ENCODE results near the gene TNFRSF4. TPM values are rescaled to one million over a fixed set of nuclear protein-coding genes. Genes with fewer than 3 reads are reported as not detected.
A peak's percentile ranks its signal among the peaks of the same experiment; 100 is the strongest.

TNFRSF4 gene
- total RNA-seq, 1 donor from 2014 or later, result not detected

DNA sequence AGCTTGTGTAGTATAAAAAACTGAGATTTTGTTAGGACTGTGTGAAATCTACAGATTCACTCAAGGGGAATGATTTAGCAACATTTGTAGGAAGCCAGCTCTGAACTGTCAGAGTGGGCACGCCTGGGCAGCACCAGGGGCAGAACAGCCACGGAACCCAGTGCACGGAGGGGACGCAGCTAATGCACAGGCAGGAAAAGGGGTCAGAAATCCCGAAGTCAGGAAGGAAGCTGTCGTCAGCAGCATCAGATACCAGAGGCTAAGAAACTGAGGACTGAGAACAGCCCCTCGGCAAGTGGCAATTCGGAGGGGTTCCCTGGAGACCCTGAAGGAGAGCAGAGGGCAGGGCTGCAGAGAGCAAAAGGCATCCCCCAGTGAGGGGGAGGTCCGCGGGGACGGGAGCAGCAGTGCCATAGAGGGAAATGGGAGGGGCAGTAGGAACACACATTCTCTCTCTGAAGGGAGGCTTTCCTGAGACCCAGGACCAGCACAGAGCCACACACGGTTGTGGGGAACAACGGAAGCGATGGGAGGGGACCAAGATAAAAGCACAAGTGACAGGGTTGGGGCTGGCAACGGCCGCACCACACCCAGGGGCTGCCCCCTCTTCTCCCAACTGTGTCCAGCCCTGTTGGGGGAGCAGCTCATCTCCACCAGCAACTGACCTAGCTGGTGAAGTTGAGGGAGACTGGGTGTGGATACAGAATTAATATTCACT is 47.0 kb upstream of the TNFRSF4 start:
- TF ChIP-seq EZH2 (IDR thresholded peaks at IDR 0.05) (no peak), EZH2phosphoT487 (IDR thresholded peaks at IDR 0.05) (no peak), CTCF (IDR thresholded peaks at IDR 0.05) (no peak)
- no peaks in the 10 kb centered on the region for H3K27me3 ChIP-seq
- no peak overlapping the region for H3K27ac ChIP-seq
- Mint-ChIP-seq H3K9me3 (no peaks in the 10 kb centered on the region), H3K4me3 (no peak overlapping the region), H3K4me1 (peaks cover 3% of the 10 kb centered on the region), H3K36me3 (peaks cover 31% of the 10 kb centered on the region), H3K27me3 (ENCODE audit: insufficient read depth, low read depth) (peaks cover 3% of the 10 kb centered on the region), H3K27ac (no peak overlapping the region)
- H3K4me1 ChIP-seq, result no peaks in the 10 kb centered on the region
- no peak overlapping the region for H3K9ac ChIP-seq
- no peak for DNase-seq (ENCODE audit: low spot score)
- H3K4me3 ChIP-seq, result no peak overlapping the region
- no peaks in the 10 kb centered on the region for H3K36me3 ChIP-seq
- no peaks in the 10 kb centered on the region for H3F3A ChIP-seq (ENCODE audit: low read depth)
- H3K79me2 ChIP-seq (ENCODE audit: low read depth), result no peaks in the 10 kb centered on the region
- H3K9me3 ChIP-seq (ENCODE audit: low read depth), result no peaks in the 10 kb centered on the region
- H4K20me1 ChIP-seq (ENCODE audit: low read depth), result peaks cover 70% of the 10 kb centered on the region
- H2AFZ ChIP-seq (replicated peaks), result no peak overlapping the region
- H3K4me2 ChIP-seq, result no peak overlapping the region

GRCh38 chr1:1259951-1260600 is 46.1 kb upstream of the TNFRSF4 start:
- Histone ChIP-seq H3K4me2 (no peak overlapping the region), H3K9ac (no peak overlapping the region), H3K9me3 (ENCODE audit: low read depth) (no peaks in the 10 kb centered on the region), H3K27ac (no peak overlapping the region), H3K4me1 (no peaks in the 10 kb centered on the region), H3K4me3 (no peak overlapping the region), H2AFZ (replicated peaks) (no peak overlapping the region), H3F3A (ENCODE audit: low read depth) (no peaks in the 10 kb centered on the region), H3K79me2 (ENCODE audit: low read depth) (no peaks in the 10 kb centered on the region), H3K36me3 (no peaks in the 10 kb centered on the region), H3K27me3 (no peaks in the 10 kb centered on the region), H4K20me1 (ENCODE audit: low read depth) (peaks cover 64% of the 10 kb centered on the region)
- peak overlapping the region; percentile 8 for H3K4me3 Mint-ChIP-seq
- peaks cover 28% of the 10 kb centered on the region for H3K36me3 Mint-ChIP-seq
- H3K4me1 Mint-ChIP-seq, result peaks cover 3% of the 10 kb centered on the region
- H3K27ac Mint-ChIP-seq, result no peak overlapping the region
- DNase-seq (ENCODE audit: low spot score), result no peak
- H3K9me3 Mint-ChIP-seq, result no peaks in the 10 kb centered on the region
- H3K27me3 Mint-ChIP-seq (ENCODE audit: insufficient read depth, low read depth), result peaks cover 2% of the 10 kb centered on the region
- no peak for TF ChIP-seq EZH2 (IDR thresholded peaks at IDR 0.05)
- TF ChIP-seq CTCF (IDR thresholded peaks at IDR 0.05), result no peak
- TF ChIP-seq EZH2phosphoT487 (IDR thresholded peaks at IDR 0.05), result no peak

- Mint-ChIP-seq H3K9me3 (no peaks in the 10 kb centered on the region), H3K36me3 (peaks cover 28% of the 10 kb centered on the region), H3K27ac (peak overlapping the region; percentile 42), H3K4me3 (no peak overlapping the region), H3K27me3 (ENCODE audit: insufficient read depth, low read depth) (peaks cover 2% of the 10 kb centered on the region), H3K4me1 (peaks cover 3% of the 10 kb centered on the region)
- H2AFZ ChIP-seq (replicated peaks), result no peak overlapping the region
- H3K79me2 ChIP-seq (ENCODE audit: low read depth), result no peaks in the 10 kb centered on the region
- H3K4me1 ChIP-seq, result no peaks in the 10 kb centered on the region
- TF ChIP-seq EZH2phosphoT487 (IDR thresholded peaks at IDR 0.05) (no peak), CTCF (IDR thresholded peaks at IDR 0.05) (no peak), EZH2 (IDR thresholded peaks at IDR 0.05) (no peak)
- H3K4me2 ChIP-seq, result no peak overlapping the region
- no peak overlapping the region for H3K4me3 ChIP-seq
- no peaks in the 10 kb centered on the region for H3F3A ChIP-seq (ENCODE audit: low read depth)
- DNase-seq (ENCODE audit: low spot score), result no peak
- H3K9me3 ChIP-seq (ENCODE audit: low read depth), result no peaks in the 10 kb centered on the region
- H4K20me1 ChIP-seq (ENCODE audit: low read depth), result peaks cover 58% of the 10 kb centered on the region
- H3K36me3 ChIP-seq, result no peaks in the 10 kb centered on the region
- no peak overlapping the region for H3K9ac ChIP-seq
- H3K27me3 ChIP-seq, result no peaks in the 10 kb centered on the region
- H3K27ac ChIP-seq, result no peak overlapping the region
These were observed 45.6 kb upstream of the TNFRSF4 start for GRCh38 chr1:1259540-1259939.
